ENCODE data around the gene SMIM5.
A peak's percentile ranks its signal among the peaks of the same experiment; 100 is the strongest.

Gene SMIM5

DNA sequence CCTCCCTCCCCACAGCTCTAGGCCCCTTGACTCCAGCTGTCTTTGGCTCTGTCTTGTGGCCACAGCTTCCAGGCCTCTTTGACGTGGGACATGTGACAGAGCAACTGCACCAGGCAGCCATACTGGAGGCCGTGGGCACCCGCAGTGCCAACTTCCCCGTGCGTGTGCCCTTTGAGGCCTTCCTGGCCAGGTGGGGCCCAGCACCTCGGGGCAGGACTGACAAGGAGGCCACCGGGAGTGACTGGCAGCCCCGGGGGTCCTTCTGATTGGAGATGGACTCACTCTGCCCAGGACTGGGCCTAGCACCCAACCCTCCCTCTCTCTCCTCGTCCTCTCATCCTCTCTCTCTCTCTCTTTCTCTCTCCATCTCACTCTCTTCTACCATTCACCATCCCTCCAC, 30.1 kb upstream of the SMIM5 start:
- no peak for DNase-seq (ENCODE audit: low spot score)

DNA sequence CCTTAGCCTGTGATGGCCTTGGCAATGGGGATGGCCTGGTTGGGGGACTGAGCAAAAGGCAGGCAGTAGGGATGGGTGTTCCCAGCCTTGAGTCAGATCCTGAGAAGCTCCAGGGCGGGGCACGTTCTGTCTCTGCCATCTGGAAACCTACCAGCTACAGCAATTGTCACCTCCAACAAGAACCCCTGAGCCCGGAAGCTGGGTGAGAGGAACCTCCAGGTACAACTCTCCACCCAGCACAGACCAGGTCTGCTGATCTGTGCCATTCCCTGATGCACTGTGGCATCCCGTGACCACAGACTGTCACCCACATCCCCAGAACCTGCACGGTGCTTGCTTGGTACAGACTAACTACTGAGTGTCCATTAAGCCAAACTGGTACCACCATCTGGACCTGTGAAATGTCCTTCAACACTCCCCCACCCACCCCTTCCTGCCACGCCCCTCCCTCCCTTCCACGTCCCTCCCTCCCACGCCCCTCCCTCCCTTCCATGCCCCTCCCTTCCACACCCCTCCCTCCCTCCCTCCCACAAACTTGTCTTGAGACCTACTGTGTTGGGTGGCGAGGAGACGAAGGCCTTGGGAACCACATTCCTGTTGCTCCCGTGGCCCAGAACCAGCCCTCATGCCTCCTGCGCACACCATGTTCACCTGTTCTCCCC, 29.1 kb upstream of the SMIM5 start:
- no peak for DNase-seq (ENCODE audit: low spot score)

DNA sequence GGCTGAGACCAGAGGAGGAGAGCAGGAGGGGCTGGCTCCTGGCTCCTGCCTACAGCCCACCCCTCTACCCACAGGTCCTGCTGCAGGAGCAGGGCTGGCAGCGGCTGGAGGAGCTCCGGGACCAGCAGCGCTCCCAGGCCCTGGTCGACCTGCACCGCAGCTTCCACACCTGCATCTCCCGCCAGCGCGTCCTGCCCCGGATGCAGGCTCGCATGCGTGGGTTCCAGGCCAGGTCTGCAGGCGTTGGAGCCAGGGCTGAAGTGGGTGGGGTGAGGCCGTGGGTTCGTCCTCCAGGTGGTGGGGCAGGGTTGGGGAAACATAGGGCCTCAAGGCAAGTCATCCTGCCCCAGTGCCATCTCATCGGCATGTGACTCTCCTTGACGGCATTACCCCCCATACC, 27.4 kb upstream of the SMIM5 start:
- DNase-seq (ENCODE audit: low spot score): no peak

DNA sequence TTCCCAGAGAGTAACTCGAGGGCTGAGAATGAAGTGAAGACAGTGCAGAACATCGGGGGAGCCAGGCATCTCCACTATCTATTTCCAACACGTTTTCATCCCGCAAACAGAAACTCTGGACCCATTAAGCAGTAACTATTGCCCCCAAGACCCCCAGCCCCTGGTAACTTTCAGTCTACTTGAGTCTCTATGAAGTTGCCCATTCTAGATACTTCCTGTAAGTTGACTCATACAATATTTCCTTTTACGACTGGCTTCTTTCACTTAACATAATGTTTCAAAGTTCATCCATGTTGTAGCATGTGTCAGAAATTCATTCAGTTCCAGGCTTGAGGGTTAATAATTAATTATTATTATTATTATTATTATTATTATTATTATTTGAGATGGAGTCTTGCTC, 26.1 kb upstream of the SMIM5 start:
- DNase-seq (ENCODE audit: low spot score): no peak

DNA sequence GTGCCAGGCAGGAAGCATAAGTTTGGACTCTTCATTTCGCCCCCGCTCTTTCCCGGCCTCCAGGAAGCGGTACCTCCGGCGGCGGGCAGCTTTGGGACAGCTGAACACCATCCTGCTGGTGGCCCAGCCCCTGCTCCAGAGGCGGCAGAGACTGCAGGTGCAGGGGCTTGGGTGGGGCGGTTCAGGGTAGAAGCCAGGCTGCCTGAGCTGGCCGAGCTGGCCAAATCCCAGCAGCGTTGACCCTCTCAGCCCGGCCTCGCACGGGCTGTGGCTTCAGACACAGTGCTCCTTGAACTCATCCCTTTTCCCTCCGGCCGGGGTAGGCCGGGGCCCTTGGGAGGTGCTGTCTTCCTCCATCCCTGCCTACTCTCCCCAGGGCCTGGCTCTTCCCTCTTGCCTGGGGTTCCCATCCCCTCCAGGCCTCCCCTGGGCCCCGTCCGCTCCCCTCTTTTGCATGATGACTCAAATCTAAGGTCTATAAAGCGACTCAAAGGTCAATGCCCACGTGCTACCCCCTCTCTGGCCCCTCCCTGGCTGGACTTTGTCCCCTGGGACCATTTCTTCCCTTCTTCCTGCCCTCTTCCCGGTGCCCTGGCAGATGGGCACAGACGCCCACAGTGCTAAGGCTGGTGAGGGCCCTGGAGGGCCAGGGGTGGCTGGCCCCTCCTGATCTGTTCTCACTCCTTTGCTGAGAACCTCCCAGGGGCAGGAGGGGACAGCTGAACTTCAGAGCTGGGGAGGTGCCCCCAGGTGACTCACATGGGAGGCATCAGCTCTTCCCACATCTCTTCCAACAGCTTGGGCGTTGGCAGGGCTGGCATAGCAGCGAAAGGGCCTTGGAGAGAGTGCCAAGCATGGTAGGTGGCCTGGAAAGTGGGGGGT, 22.9 kb upstream of the SMIM5 start:
- DNase-seq (ENCODE audit: low spot score): no peak

DNA sequence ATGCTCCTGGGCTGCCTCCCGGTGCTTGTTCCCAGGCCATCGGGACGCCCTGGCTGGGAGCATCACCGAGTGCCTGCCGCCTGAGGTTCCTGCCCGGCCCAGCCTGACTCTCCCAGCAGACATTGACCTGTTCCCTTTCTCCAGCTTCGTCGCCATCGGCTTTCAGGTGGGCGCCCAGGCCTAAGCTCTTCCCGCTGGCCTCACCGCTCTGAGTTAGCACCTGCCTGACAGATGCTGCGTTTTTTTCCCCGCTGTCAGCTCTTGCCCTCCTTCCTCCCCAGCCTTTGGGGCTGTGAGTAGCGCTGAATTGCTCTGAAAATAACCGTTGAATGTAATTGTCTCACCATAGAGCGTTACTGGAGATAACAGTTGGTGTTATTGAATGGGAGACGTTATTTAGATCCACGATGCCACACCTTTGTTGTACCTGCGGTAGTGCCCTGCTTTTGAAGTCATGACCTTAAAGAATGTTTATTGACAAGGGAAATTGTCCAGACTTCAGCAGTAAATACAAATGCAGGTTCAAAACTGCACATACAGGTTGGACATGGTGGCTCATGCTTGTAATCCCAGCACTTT, 21.3 kb upstream of the SMIM5 start:
- DNase-seq (ENCODE audit: low spot score): no peak

DNA sequence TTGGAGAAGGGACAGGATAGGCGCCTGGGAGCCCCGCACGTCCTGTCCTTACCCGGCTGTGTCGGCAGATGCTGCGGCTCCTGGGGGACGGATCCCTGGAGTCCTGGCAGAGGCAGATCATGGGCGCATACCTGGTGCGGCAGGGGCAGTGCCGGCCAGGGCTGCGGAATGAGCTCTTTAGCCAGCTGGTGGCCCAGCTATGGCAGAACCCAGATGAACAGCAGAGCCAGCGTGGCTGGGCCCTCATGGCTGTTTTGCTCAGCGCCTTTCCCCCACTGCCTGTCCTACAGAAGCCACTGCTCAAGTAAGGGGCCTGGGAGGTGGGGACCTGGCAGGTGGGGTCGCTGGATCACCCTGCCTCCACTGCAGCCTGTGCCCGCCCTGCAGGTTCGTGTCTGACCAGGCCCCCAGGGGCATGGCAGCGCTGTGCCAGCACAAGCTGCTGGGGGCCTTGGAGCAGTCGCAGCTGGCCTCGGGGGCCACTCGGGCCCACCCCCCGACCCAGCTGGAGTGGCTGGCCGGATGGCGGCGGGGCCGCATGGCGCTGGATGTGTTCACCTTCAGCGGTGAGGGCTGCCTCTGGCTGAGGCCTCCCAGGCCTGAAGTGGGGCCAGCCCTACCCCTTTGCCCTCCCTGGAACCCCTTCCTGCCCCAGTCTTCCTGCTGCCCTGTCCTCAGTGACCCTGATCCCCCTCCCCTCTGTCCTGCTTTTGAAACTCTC, 20.2 kb upstream of the SMIM5 start:
- DNase-seq (ENCODE audit: low spot score): no peak

DNA sequence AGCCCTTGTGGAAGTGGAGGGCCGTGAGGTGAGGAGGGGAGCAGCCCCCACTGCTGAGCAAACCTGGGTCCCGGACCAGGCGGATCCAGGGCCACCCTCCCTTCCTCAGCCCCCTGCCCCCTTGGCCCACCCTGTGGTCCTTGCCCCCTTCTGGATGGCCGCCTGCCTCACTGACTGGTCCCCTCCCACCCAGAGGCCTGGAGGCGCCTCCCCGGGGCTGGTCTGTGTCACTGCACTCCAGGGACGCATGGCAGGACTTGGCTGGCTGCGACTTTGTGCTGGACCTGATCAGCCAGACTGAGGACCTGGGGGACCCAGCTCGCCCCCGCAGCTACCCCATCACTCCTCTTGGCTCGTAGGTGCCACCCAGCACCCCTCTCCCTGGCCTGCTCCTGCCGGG, 19.2 kb upstream of the SMIM5 start:
- DNase-seq (ENCODE audit: low spot score): no peak

DNA sequence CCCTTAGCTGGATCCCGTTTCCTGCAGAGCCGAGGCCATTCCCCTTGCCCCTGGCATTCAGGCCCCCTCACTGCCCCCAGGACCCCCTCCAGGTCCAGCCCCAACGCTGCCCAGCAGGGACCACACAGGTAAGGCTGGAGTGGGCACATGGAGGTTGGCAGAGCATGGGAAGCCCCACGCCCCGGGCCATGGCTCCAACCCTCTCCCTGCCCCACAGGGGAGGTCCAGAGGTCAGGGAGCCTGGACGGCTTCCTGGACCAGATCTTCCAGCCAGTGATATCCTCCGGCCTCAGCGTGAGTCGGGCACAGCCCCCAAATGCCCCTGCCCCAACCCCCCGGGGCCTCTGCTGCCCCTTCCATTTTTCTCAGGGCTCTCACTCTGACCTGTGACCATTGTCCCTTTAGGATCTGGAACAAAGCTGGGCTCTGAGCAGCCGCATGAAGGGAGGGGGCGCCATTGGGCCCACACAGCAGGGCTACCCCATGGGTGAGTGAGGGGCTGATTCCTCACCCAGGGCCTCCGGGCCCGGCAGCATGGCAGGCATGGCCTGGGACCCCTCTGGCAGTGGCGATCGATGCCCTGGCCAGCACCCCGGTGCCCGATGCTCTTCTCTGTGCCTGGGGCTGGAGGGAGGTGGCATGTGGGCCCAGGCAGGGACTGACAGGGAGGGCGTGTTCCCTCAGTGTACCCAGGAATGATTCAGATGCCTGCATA, 18.5 kb upstream of the SMIM5 start:
- no peak for DNase-seq (ENCODE audit: low spot score)

DNA sequence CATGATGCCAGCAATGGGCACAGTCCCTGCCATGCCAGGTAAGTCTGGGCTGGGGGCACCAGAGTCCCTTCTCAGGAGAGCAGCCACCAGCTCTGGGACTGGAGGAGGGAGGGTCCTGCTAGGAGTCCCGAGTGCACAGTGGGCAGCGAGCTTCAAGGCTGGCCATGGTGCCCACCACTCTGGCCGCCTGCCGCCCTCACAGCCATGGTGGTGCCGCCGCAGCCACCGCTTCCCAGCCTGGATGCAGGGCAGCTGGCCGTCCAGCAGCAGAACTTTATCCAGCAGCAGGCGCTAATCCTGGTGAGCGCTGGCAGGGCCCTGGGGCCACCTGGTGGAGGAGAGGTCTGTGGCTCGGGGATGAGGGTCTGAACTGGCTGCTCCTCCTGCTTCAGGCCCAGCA, 17.9 kb upstream of the SMIM5 start:
- no peak for DNase-seq (ENCODE audit: low spot score)

DNA sequence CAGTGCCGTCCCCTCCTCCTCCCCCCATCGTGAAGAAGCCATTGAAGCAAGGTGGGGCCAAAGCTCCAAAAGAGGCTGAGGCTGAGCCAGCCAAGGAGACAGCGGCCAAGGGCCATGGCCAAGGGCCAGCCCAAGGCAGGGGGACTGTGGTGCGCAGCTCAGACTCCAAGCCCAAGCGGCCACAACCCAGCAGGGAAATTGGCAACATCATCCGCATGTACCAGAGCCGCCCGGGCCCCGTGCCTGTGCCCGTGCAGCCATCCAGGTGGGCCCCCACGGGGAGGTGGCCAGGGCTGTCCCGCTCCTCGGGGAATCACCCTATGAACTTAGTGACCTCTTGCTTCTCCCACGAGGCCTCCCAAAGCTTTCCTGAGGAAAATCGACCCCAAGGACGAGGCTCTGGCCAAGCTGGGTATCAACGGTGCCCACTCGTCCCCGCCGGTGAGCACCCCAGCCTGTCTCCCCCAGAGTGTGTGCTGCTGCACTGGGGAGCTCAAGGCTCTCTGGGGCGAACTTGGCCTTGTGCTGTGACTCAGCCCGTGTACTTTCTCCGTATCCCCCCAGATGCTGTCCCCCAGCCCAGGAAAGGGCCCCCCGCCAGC, 16.6 kb upstream of the SMIM5 start:
- no peak for DNase-seq (ENCODE audit: low spot score)

DNA sequence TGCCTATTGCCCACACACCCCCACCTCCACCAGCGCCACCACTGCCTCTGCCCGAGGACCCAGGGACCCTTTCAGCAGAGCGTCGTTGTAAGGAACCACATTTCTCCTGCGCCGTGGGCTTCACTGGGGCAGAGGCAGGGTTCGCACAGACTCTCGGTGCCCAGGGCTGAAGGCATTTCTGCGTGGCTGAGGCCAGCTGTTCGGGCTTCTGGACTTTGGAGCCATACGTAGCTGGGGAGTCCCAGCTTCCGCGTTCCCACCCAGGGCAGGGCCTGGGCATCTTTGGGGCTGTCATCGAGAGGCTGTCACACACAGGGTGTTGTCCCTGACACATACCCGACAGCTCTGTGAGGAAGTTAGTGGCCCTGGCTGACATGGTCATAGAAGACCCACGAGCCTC, 16.0 kb upstream of the SMIM5 start:
- DNase-seq (ENCODE audit: low spot score): no peak

DNA sequence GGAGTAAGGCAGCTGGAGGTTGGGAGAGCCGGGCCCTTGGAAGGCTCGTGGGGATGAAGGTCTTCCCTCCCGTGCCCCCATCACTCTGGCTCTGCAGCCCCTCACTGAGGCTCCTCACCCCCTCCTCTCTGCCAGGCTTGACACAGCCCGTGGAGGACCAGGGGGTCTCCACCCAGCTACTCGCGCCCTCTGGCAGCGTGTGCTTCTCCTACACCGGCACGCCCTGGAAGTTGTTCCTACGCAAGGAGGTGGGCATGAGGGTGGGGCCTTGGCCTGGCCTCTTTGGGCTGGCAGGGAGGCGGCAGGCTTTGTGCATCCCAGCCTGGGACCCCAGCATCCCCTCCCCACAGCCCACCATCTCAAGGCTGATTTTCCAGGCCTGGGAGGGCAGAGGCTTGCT, 15.6 kb upstream of the SMIM5 start:
- no peak for DNase-seq (ENCODE audit: low spot score)

DNA sequence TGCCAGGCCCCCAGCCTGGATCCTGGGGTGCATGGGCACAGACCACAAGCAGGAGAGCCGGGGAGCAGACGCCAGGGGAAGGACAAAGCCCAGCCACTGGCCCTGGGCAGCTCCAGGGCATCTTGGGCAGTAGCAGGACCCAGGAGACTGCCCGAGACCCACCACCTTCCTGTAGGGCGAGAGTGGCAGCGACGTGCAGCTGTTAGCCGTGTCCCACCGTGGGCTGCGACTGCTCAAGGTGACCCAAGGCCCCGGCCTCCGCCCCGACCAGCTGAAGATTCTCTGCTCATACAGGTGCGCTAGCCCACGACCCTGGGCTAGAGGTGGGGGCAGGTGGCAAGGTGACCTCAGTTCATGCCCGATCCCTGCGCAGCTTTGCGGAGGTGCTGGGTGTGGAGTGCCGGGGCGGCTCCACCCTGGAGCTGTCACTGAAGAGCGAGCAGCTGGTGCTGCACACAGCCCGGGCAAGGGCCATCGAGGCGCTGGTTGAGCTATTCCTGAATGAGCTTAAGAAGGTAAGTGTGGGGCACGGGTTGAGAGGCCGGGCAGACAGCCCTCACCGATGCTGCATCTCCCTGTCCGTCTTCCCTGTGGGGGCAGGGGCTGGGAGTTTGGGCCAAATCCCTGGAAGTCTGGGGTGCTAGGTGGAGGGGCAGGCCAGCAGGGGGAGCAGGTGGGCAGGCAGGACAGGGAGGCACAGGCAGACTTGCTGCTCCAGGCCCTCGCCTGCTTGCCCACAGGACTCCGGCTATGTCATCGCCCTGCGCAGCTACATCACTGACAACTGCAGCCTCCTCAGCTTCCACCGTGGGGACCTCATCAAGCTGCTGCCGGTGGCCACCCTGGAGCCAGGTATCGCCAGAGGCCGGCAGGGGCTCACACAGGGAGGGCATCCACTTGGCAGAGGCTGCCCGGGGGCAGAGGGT, 13.5 kb upstream of the SMIM5 start:
- peak; percentile 85 for DNase-seq (ENCODE audit: low spot score)

DNA sequence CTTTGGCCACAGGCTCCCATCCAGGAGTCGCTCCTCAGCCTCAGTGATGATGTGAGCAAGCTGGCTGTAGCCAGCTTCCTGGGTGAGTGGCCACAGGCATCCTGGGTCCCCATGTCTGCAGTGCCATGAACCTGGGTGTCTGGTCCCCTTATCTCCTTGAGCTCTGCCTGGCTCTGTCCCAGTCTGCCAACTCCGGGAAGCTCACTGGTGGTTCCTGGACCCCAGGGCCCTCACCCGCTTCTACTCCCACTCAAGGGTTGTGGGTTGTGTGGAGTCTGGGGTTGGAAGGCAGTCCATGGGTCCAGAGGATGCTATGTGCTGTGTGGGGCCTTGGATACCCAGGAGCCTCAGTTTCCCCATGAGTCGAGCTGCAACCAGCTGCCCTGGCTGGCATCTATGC, 11.7 kb upstream of the SMIM5 start:
- no peak for DNase-seq (ENCODE audit: low spot score)

DNA sequence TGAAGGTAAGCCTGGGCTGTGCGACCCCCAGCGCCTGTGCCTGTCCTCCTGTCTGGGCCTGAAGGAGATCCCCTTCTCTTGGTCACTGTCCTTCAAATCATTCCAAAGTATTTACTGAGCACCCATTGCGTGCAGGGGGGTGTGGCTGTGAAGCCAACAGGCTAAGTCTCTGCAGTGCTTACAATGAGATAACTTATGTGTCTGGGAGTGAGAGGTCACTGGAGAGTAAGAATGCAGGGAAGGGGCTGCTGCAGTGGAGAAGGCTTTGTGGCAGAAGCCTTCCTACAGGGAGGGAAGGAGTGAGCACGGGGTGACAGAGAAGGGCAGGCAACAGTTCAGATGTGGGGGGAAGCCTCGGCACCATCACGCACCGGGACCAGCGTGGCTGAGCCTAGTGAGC, 11.2 kb upstream of the SMIM5 start:
- no peak for DNase-seq (ENCODE audit: low spot score)

DNA sequence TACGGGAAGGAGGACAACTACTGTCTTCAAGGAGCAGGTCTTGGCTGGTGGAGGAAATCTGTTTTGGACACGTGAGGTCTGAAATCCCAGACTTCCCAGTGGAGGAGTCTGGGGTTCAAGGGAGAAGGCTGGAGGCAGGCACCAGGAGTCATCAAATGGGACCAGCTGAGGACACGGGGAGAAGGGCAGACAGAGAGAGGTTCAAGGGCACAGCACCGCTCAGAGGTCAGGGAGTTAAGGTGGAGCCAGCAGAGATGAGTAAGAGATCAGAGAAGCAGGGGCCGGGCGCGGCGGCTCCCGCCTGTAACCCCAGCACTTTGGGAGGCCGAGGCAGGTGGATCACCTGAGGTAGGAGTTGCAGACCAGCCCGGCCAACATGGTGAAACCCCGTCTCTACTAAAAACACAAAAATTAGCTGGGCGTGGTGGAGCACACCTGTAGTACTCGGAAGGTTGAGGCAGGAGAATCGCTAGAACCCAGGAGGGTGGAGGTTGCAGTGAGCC, 10.4 kb upstream of the SMIM5 start:
- DNase-seq (ENCODE audit: low spot score): no peak

DNA sequence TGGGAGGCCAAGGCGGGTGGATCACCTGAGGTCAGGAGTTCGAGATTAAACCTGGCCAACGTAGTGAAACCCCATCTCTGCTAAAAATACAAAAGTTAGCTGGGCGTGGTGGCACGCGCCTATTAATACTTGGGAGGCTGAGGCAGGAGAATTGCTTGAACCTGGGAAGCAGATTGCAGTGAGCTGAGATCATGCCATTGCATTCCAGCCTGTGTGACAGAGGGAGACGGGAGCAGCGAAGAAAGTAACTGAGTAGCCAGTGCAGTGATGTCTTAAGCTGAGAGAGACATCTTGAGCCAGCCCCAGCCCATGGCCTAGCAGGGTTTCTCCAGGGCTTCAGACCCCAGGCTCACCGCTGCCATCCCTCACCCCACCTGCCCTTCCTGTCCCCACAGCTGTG, 9.8 kb upstream of the SMIM5 start:
- DNase-seq (ENCODE audit: low spot score): no peak

DNA sequence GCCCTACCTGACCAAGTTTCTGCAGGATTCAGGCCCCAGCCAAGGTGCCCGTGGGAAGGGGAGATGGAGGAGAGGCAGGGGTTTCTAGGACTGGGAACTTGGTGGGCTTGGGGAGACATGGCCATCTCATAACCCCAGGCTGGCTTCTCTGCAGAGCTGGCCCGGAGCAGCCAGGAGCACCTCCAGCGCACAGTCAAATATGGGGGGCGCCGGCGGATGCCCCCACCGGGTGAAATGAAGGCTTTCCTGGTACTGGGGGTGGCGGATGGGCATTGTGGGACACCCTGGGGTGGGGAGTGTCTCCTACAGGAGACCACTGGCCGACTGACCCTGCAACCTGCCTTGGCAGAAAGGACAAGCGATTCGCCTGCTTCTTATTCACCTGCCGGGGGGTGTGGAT, 9.2 kb upstream of the SMIM5 start:
- DNase-seq (ENCODE audit: low spot score): no peak

DNA sequence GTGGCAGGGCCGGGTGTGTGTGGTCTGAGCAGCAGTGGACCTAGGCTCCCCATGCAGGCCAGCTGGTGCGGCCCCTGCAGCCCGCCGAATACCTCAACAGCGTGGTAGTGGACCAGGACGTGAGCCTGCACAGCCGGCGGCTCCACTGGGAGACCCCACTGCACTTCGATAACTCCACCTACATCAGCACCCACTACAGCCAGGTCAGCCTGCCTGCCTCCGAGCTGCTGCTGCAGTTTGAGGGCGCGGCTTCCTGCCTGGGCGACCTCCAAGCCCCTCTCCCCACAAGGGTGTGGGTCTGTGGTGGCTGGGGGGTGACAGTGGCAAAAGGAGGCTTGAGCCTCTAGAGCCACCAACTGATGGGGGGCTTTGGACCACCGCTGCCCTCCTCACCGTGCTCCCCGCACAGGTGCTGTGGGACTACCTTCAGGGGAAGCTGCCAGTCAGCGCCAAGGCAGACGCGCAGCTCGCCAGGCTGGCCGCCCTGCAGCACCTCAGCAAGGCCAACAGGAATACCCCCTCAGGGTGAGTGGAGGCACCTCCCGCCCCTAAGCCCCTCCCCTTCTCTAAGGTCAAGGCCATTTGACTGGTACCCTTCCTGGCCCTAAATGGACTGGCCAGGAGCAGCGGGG, 8.4 kb upstream of the SMIM5 start:
- DNase-seq (ENCODE audit: low spot score): no peak
